GM10266 (cell line): ENCODE measurements around the gene MFSD12.
"Not testable (repeated sequence)": the region's sequence is repeated elsewhere in the genome, so short reads cannot be mapped to it uniquely, and the experiment has no call there.

Experiments
- DNase-seq: peaks from one replicate; pipeline ENCODE4 v3.0.0; 2012; ENCODE audit errors: extremely low spot score
- CTCF ChIP-seq: IDR thresholded peaks from 2 replicates; pipeline ENCODE4 v1.5.1; 2012; ENCODE audit warnings: mild to moderate bottlenecking, low read depth; ENCODE audit not compliant: control insufficient read depth, insufficient read depth; ENCODE audit errors: missing control alignments

The MFSD12 gene

GRCh38 chr19:3508771-3509535, 48.4 kb downstream of the MFSD12 start:
- no peak for TF ChIP-seq CTCF
- DNase-seq = no peak

GRCh38 chr19:3508121-3508661, 49.2 kb downstream of the MFSD12 start:
- DNase-seq = not testable (repeated sequence)

- no peak for DNase-seq
- no peak for TF ChIP-seq CTCF
Measured at GRCh38 chr19:3507371-3508120, 49.8 kb downstream of the MFSD12 start.

GRCh38 chr19:3506384-3507340, 50.7 kb downstream of the MFSD12 start:
- no peak for TF ChIP-seq CTCF
- peak; percentile 73 for DNase-seq

- no peak for TF ChIP-seq CTCF
Measured at GRCh38 chr19:3505598-3506383, 51.6 kb downstream of the MFSD12 start, which contains the start of gene FZR1. FZR1 (plus strand) TSS chr19:3506311; CDS start chr19:3522990, 16,679 bp downstream.

GRCh38 chr19:3504735-3505134, 52.7 kb downstream of the MFSD12 start:
- DNase-seq = no peak
- TF ChIP-seq CTCF = no peak

More at GRCh38 chr19:3505598-3506383, 51.6 kb downstream of the MFSD12 start, which contains the start of gene FZR1:
- DNase-seq = peak; percentile 100
